ENCODE results near the gene INPP5E.

The INPP5E gene

DNA sequence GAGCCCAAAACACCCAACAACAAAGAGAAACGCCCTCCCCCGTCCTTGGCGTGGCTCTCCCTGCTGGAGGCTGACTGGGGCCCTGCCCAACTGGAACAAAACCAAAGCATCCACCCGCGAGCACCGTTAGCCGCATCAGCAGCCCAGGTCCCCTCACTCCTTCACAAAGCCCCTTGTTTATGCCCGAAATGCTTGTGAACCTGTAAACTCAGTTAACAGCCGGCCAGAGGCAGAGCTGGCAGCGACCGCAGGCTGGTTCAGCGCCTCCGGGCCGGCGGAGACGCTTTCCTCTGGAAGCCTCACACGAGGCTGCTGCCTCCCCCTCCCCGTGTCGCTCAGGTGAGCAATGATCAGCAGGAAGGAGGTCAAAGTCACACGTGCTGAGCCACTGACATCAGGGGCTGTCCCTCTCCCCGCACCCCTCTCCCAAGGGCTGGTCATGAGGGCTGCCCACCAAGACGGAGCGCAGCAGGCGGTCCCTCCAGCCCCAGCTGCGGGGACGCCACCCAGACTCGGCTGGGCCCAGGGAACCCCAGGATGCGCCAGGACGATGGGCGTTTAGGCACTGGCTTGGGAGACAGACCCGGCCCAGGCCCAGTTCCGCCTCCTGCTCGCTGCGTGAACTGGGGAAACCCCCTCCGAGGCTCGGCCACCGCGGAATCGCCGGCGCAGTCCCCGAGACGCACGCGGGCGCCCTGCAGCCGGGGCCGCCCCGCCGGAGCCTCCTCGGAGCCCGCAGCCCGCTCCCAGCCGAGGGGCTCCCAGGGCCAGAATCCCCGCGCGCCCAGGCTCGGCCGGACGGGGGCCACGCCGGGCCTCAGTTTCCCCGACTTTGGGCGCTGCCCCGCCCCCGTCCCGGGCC, 40.2 kb downstream of the INPP5E start:
- H2BK5ac ChIP-seq (ENCODE audit: low read length) = peak overlapping the region; percentile 66
- H3K23ac ChIP-seq (ENCODE audit: low read depth, low read length, poor library complexity) = peak overlapping the region; percentile 97
- H2AK5ac ChIP-seq (ENCODE audit: low read depth, low read length) = peak overlapping the region; percentile 75
- H3K4me1 ChIP-seq (ENCODE audit: control insufficient read depth in 2 of 2, insufficient read depth in 1 of 2, low read depth in 1 of 2, low read length in 2 of 2) = peaks cover 8 to 15% of the 10 kb centered on the region in 2 donors
- no peak overlapping the region for H4K8ac ChIP-seq (ENCODE audit: low read depth, low read length)
- peak overlapping the region; percentile 84 for H2AFZ ChIP-seq (ENCODE audit: low read length)
- H3K27me3 ChIP-seq (ENCODE audit: control insufficient read depth in 3 of 3, insufficient read depth in 3 of 3, low read depth in 1 of 3, low read length in 3 of 3) = no peaks in the 10 kb centered on the region
- H3K18ac ChIP-seq (ENCODE audit: low read length) = peak overlapping the region; percentile 94
- peak overlapping the region; percentile 89 for H3K14ac ChIP-seq (ENCODE audit: low read length)
- no peak overlapping the region for H4K91ac ChIP-seq (ENCODE audit: low read depth, low read length, poor library complexity)
- H2BK120ac ChIP-seq (ENCODE audit: low read depth, low read length) = no peak overlapping the region
- no peak overlapping the region for H2BK15ac ChIP-seq (ENCODE audit: low read length)
- H2BK12ac ChIP-seq (ENCODE audit: low read length) = peak overlapping the region; percentile 90
- H3K4me2 ChIP-seq (ENCODE audit: insufficient read depth, low read length, poor library complexity, severe bottlenecking) = peak overlapping the region; percentile 99
- peak overlapping the region; percentile 84 for H3K4ac ChIP-seq (ENCODE audit: low read length)
- peaks cover 22% of the 10 kb centered on the region for H3K79me1 ChIP-seq (ENCODE audit: low read depth, low read length)
- peaks cover 48 to 69% of the 10 kb centered on the region in 2 donors for H3K36me3 ChIP-seq (replicated peaks in 1 of 2; ENCODE audit: control insufficient read depth in 2 of 2, insufficient read depth in 2 of 2, low read length in 2 of 2)
- no peak for DNase-seq (ENCODE audit: low spot score)
- peak overlapping the region; percentile 97 for H3K9ac ChIP-seq (ENCODE audit: low read depth, low read length, poor library complexity)
- H3K9me3 ChIP-seq (replicated peaks in 1 of 2; ENCODE audit: control insufficient read depth in 2 of 2, insufficient read depth in 1 of 2, low read depth in 1 of 2, low read length in 2 of 2) = no peaks in the 10 kb centered on the region
- WGBS, 2 donors (ENCODE audit: extremely low coverage in 2 of 2, insufficient read length in 2 of 2, insufficient replicate concordance in 1 of 2) = no CpG with 5 or more reads among the region's 67 CpGs
- no peak overlapping the region for H3K27ac ChIP-seq (replicated peaks; ENCODE audit: low read length)
- peak overlapping the region; percentile 94 to 99 for H3K4me3 ChIP-seq (ENCODE audit: low read length in 2 of 2)

GRCh38 chr9:136398286-136398685, 41.4 kb downstream of the INPP5E start:
- no peak overlapping the region for H2AK5ac ChIP-seq (ENCODE audit: low read depth, low read length)
- no peak overlapping the region for H4K91ac ChIP-seq (ENCODE audit: low read depth, low read length, poor library complexity)
- no peak overlapping the region for H3K4ac ChIP-seq (ENCODE audit: low read length)
- H3K9ac ChIP-seq (ENCODE audit: low read depth, low read length, poor library complexity) = no peak overlapping the region
- no peak overlapping the region for H2AFZ ChIP-seq (ENCODE audit: low read length)
- no peak overlapping the region for H4K8ac ChIP-seq (ENCODE audit: low read depth, low read length)
- no peak overlapping the region for H2BK12ac ChIP-seq (ENCODE audit: low read length)
- no peak overlapping the region for H2BK120ac ChIP-seq (ENCODE audit: low read depth, low read length)
- peak overlapping the region; percentile 68 for H3K23ac ChIP-seq (ENCODE audit: low read depth, low read length, poor library complexity)
- H3K27ac ChIP-seq (replicated peaks; ENCODE audit: low read length) = no peak overlapping the region
- no peak overlapping the region for H3K18ac ChIP-seq (ENCODE audit: low read length)
- no peak overlapping the region for H2BK15ac ChIP-seq (ENCODE audit: low read length)
- no peak overlapping the region for H3K14ac ChIP-seq (ENCODE audit: low read length)
- no peaks in the 10 kb centered on the region for H3K9me3 ChIP-seq (replicated peaks in 1 of 2; ENCODE audit: control insufficient read depth in 2 of 2, insufficient read depth in 1 of 2, low read depth in 1 of 2, low read length in 2 of 2)
- peaks cover 49 to 69% of the 10 kb centered on the region in 2 donors for H3K36me3 ChIP-seq (replicated peaks in 1 of 2; ENCODE audit: control insufficient read depth in 2 of 2, insufficient read depth in 2 of 2, low read length in 2 of 2)
- no peak overlapping the region for H3K4me2 ChIP-seq (ENCODE audit: insufficient read depth, low read length, poor library complexity, severe bottlenecking)
- H3K79me1 ChIP-seq (ENCODE audit: low read depth, low read length) = peaks cover 22% of the 10 kb centered on the region
- peaks cover 8 to 15% of the 10 kb centered on the region in 2 donors for H3K4me1 ChIP-seq (ENCODE audit: control insufficient read depth in 2 of 2, insufficient read depth in 1 of 2, low read depth in 1 of 2, low read length in 2 of 2)
- DNase-seq (ENCODE audit: low spot score) = no peak
- H3K27me3 ChIP-seq (ENCODE audit: control insufficient read depth in 3 of 3, insufficient read depth in 3 of 3, low read depth in 1 of 3, low read length in 3 of 3) = no peaks in the 10 kb centered on the region
- peak overlapping the region in 1 of 2 donors; percentile 99 for H3K4me3 ChIP-seq (ENCODE audit: low read length in 2 of 2)
- WGBS, 2 donors (ENCODE audit: extremely low coverage in 2 of 2, insufficient read length in 2 of 2, insufficient replicate concordance in 1 of 2) = no CpG with 5 or more reads among the region's 12 CpGs
- H2BK5ac ChIP-seq (ENCODE audit: low read length) = no peak overlapping the region

GRCh38 chr9:136397643-136398042, 42.0 kb downstream of the INPP5E start:
- Histone ChIP-seq H2AFZ (ENCODE audit: low read length) (no peak overlapping the region), H3K4me3 (ENCODE audit: low read length in 2 of 2) (no peak overlapping the region), H2BK120ac (ENCODE audit: low read depth, low read length) (no peak overlapping the region), H3K4ac (ENCODE audit: low read length) (no peak overlapping the region), H3K4me2 (ENCODE audit: insufficient read depth, low read length, poor library complexity, severe bottlenecking) (no peak overlapping the region), H2BK5ac (ENCODE audit: low read length) (no peak overlapping the region), H3K79me1 (ENCODE audit: low read depth, low read length) (peaks cover 23% of the 10 kb centered on the region), H3K27ac (replicated peaks; ENCODE audit: low read length) (no peak overlapping the region), H4K8ac (ENCODE audit: low read depth, low read length) (no peak overlapping the region), H3K18ac (ENCODE audit: low read length) (no peak overlapping the region), H3K4me1 (ENCODE audit: control insufficient read depth in 2 of 2, insufficient read depth in 1 of 2, low read depth in 1 of 2, low read length in 2 of 2) (peaks cover 8 to 15% of the 10 kb centered on the region in 2 donors), H4K91ac (ENCODE audit: low read depth, low read length, poor library complexity) (no peak overlapping the region), H3K9me3 (replicated peaks in 1 of 2; ENCODE audit: control insufficient read depth in 2 of 2, insufficient read depth in 1 of 2, low read depth in 1 of 2, low read length in 2 of 2) (no peaks in the 10 kb centered on the region), H2BK12ac (ENCODE audit: low read length) (no peak overlapping the region), H3K36me3 (replicated peaks in 1 of 2; ENCODE audit: control insufficient read depth in 2 of 2, insufficient read depth in 2 of 2, low read length in 2 of 2) (peaks cover 54 to 74% of the 10 kb centered on the region in 2 donors), H3K27me3 (ENCODE audit: control insufficient read depth in 3 of 3, insufficient read depth in 3 of 3, low read depth in 1 of 3, low read length in 3 of 3) (no peaks in the 10 kb centered on the region), H3K14ac (ENCODE audit: low read length) (no peak overlapping the region), H2BK15ac (ENCODE audit: low read length) (no peak overlapping the region), H3K23ac (ENCODE audit: low read depth, low read length, poor library complexity) (no peak overlapping the region), H3K9ac (ENCODE audit: low read depth, low read length, poor library complexity) (no peak overlapping the region), H2AK5ac (ENCODE audit: low read depth, low read length) (no peak overlapping the region)
- no peak for DNase-seq (ENCODE audit: low spot score)
- no CpG with 5 or more reads among the region's 6 CpGs for WGBS, 2 donors (ENCODE audit: extremely low coverage in 2 of 2, insufficient read length in 2 of 2, insufficient replicate concordance in 1 of 2)

DNA sequence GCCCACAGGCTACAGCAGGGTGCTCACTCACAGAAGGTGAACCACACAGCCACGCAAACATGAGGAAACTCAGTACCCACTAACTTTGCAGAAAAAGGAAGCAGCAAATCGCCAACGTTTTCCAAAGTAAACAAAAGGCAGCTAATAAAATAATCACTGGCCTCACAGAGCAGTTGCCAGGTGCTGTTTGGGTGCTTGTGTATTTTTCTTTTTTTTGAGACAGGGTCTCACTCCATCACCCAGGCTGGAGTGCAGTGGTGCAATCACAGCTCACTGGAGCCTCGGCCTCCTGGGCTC, 43.5 kb downstream of the INPP5E start:
- Histone ChIP-seq H3K14ac (ENCODE audit: low read length) (no peak overlapping the region), H3K23ac (ENCODE audit: low read depth, low read length, poor library complexity) (no peak overlapping the region), H3K36me3 (replicated peaks in 1 of 2; ENCODE audit: control insufficient read depth in 2 of 2, insufficient read depth in 2 of 2, low read length in 2 of 2) (peaks cover 54 to 76% of the 10 kb centered on the region in 2 donors), H4K8ac (ENCODE audit: low read depth, low read length) (no peak overlapping the region), H2BK5ac (ENCODE audit: low read length) (no peak overlapping the region), H3K79me1 (ENCODE audit: low read depth, low read length) (peaks cover 26% of the 10 kb centered on the region), H3K4me1 (ENCODE audit: control insufficient read depth in 2 of 2, insufficient read depth in 1 of 2, low read depth in 1 of 2, low read length in 2 of 2) (peaks cover 7 to 15% of the 10 kb centered on the region in 2 donors), H3K27me3 (ENCODE audit: control insufficient read depth in 3 of 3, insufficient read depth in 3 of 3, low read depth in 1 of 3, low read length in 3 of 3) (no peaks in the 10 kb centered on the region), H2BK12ac (ENCODE audit: low read length) (no peak overlapping the region), H3K9me3 (replicated peaks in 1 of 2; ENCODE audit: control insufficient read depth in 2 of 2, insufficient read depth in 1 of 2, low read depth in 1 of 2, low read length in 2 of 2) (no peaks in the 10 kb centered on the region), H4K91ac (ENCODE audit: low read depth, low read length, poor library complexity) (no peak overlapping the region), H2AFZ (ENCODE audit: low read length) (no peak overlapping the region), H3K4me2 (ENCODE audit: insufficient read depth, low read length, poor library complexity, severe bottlenecking) (no peak overlapping the region), H3K4ac (ENCODE audit: low read length) (no peak overlapping the region), H3K9ac (ENCODE audit: low read depth, low read length, poor library complexity) (no peak overlapping the region), H2AK5ac (ENCODE audit: low read depth, low read length) (no peak overlapping the region), H3K18ac (ENCODE audit: low read length) (no peak overlapping the region), H2BK120ac (ENCODE audit: low read depth, low read length) (no peak overlapping the region), H2BK15ac (ENCODE audit: low read length) (no peak overlapping the region), H3K27ac (replicated peaks; ENCODE audit: low read length) (no peak overlapping the region), H3K4me3 (ENCODE audit: low read length in 2 of 2) (no peak overlapping the region)
- DNase-seq (ENCODE audit: low spot score) = no peak
- no CpG with 5 or more reads among the region's 4 CpGs for WGBS, 2 donors (ENCODE audit: extremely low coverage in 2 of 2, insufficient read length in 2 of 2, insufficient replicate concordance in 1 of 2)

Measured in neuronal stem cell (in vitro differentiated cells).